GM12874 (cell line): Measurements from ENCODE around the gene CTSD.

ENCODE experiments used
- TF ChIP-seq, protein P1 (sequence below): IDR thresholded peaks from 2 replicates; pipeline ENCODE4 v1.5.1; 2011; ENCODE audit warnings: low read depth, mild to moderate bottlenecking, control low read depth, low read length, moderate library complexity; ENCODE audit not compliant: insufficient read depth

CTSD gene

DNA sequence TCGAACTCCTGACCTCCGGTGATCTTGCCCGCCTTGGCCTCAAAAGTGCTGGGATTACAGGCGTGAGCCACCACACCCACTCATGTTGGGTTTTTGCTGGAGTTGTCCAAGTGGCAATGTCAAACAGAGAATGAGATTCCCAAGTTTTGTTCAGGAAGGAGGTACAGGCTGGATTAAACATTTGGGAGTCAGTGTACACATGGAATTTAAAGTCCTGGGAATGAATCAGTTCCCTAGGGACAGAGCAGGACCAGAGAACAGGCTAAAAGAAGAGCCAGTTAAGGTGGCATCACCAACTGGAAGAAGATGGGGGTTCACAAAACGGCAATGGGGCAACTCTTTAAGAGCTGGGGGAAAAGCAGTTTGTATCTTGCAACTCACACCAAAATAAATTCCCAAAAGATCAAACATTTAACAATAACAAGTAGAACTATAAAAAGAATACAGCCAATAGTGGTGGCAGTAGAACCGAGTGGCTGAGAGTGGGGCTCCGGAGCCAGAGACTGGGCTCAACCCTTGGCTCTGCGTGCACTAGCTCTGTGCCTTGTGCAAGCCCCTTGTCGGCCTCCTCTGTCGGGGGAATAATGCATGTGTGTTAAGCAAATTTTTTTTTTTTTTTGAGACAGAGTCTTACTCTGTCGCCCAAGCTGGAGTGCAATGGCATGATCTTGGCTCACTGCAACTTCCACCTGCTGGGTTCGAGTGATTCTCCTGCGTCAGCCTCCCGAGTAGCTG lies 33.8 kb upstream of the CTSD start:
- TF ChIP-seq, protein P1, sequence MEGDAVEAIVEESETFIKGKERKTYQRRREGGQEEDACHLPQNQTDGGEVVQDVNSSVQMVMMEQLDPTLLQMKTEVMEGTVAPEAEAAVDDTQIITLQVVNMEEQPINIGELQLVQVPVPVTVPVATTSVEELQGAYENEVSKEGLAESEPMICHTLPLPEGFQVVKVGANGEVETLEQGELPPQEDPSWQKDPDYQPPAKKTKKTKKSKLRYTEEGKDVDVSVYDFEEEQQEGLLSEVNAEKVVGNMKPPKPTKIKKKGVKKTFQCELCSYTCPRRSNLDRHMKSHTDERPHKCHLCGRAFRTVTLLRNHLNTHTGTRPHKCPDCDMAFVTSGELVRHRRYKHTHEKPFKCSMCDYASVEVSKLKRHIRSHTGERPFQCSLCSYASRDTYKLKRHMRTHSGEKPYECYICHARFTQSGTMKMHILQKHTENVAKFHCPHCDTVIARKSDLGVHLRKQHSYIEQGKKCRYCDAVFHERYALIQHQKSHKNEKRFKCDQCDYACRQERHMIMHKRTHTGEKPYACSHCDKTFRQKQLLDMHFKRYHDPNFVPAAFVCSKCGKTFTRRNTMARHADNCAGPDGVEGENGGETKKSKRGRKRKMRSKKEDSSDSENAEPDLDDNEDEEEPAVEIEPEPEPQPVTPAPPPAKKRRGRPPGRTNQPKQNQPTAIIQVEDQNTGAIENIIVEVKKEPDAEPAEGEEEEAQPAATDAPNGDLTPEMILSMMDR, result no peak

DNA sequence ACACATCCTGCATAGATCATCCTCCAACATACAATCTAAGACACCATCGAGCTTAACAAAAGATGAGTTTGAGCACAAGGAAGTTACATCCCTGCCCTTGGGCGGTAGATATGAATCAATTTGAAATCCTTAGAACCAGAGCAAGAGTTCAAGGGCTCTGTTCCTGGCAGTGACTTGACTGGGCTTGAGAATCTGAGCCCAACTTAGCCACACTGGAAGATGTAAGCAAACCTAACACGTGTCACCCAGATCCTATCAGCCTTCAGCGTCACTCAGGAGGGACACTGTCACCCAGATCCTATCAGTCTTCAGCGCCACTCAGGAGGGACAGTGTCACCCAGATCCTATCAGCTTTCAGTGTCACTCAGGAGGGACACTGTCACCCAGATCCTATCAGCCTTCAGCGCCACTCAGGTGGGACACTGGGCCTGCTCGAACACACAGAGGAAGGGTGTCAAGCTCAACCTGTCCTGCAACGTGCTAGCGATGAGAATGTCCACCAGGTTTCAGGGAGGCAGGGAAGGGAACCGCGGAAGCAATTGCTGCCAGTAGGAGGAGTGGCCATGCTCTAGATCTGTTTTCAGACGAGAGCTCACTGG lies 32.8 kb upstream of the CTSD start:
- TF ChIP-seq, protein P1, result no peak

GRCh38 chr11:1793081-1793480 lies 29.4 kb upstream of the CTSD start:
- TF ChIP-seq, protein P1, result no peak

GRCh38 chr11:1792461-1792860 lies 28.7 kb upstream of the CTSD start:
- TF ChIP-seq, protein P1, result no peak

DNA sequence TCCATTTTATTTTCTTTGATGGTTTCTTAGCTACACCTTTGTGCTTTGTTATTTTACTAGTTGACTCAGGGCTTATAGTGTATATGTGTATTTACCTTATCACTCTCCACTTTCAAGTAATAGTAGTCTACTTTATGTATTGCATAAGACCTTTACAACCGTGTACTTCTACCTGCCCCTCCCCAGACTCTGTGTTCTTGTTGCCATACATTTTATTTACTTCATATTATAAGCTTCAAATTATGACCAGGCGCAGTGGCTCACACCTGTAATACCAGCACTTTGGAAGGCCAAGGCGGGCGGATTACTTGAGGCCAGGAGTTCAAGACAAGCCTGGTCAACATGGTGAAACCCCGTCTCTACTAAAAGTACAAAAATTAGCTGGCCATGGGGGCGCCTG lies 28.2 kb upstream of the CTSD start:
- TF ChIP-seq, protein P1, result no peak

DNA sequence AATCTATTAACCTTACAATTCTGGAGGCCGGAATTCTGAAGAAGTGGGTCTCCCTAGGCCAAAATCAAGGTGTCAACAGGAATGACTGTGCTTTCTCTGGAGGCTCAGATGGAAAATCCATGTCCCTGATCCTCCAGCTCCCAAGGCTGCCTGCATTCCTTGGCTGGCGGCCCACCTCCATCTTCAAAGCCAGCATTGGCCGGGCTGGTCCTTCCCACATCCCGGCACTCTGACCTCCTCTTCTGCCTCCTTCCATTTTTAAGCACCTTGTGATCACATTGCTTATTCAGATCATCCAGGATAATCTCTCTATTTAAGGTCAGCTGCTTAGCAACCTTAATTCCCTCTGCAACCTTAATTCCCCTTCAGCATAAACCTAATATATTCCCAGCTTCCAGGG lies 22.7 kb upstream of the CTSD start:
- TF ChIP-seq, protein P1, result no peak

- TF ChIP-seq, protein P1, result no peak
Observed at GRCh38 chr11:1785749-1786413, 22.2 kb upstream of the CTSD start.
